Parathyroid adenoma (tissue), 2 donors: ENCODE measurements around the gene GID8.

Experiments
- H2AFZ ChIP-seq: fragments of 300-600 bp; sonication (generic); one replicate; pipeline ENCODE4 v1.7.0; 2017; ENCODE audit warnings: antibody characterized with exemption, mild to moderate bottlenecking
- H3K27ac ChIP-seq: fragments of 300-600 bp; sonication (generic); one replicate; pipeline ENCODE4 v1.7.0; 2017
- H3K27me3 ChIP-seq: fragments of 300-600 bp; sonication (generic); one replicate; pipeline ENCODE4 v1.7.0; 2017; ENCODE audit warnings: low read length; ENCODE audit not compliant: control insufficient read depth, insufficient read depth
- H3K36me3 ChIP-seq: fragments of 300-600 bp; sonication (generic); one replicate; pipeline ENCODE4 v1.7.0; 2017; ENCODE audit warnings: low read length; ENCODE audit not compliant: control insufficient read depth, insufficient read depth
- H3K4me1 ChIP-seq: fragments of 300-600 bp; sonication (generic); one replicate; pipeline ENCODE4 v1.7.0; 2017; ENCODE audit warnings: control low read depth
- H3K4me2 ChIP-seq: fragments of 300-600 bp; sonication (generic); one replicate; pipeline ENCODE4 v1.7.0; 2017; ENCODE audit warnings: low read length
- H3K4me3 ChIP-seq: fragments of 300-600 bp; sonication (generic); one replicate; pipeline ENCODE4 v1.7.0; 2017; ENCODE audit warnings: low read depth, low read length
- H3K79me2 ChIP-seq: fragments of 300-600 bp; sonication (generic); one replicate; pipeline ENCODE4 v1.7.0; 2017; ENCODE audit warnings: control low read depth
- H3K9ac ChIP-seq: fragments of 300-600 bp; sonication (generic); one replicate; pipeline ENCODE4 v1.7.0; 2017; ENCODE audit warnings: mild to moderate bottlenecking
- H3K9me3 ChIP-seq: fragments of 300-600 bp; sonication (generic); one replicate; pipeline ENCODE4 v1.7.0; 2017; ENCODE audit warnings: low read length; ENCODE audit not compliant: control insufficient read depth
- TF ChIP-seq, protein P1 (sequence below): fragments of 300-600 bp; sonication (generic); IDR thresholded peaks from one replicate; pipeline ENCODE4 v1.7.0; 2017; ENCODE audit warnings: antibody characterized with exemption, mild to moderate bottlenecking
- donor health status: primary hyperparathyroidism.

Gene GID8

DNA sequence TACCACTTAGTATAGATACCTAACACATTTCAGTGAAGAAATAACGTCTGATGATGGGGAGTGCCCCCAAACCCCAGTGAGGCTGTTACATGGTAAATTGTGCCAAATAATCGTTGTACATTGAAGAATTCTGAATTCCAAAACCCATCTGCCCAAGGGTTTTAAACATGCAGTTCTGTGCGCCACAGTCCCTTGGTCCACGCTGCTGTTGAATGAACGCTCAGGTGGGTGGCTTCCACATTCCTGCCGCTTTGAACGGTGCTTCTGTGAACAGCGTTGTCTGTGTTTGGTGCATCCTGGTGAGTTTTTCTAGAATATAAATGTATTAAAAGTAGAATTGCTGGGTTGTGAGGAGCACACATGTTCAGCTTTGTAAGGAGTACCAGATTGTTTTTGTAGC lies 2.9 kb downstream of the GID8 start:
- Histone ChIP-seq H2AFZ (no peak overlapping the region), H3K4me2 (no peak overlapping the region), H3K36me3 (no peaks in the 10 kb centered on the region), H3K27ac (no peak overlapping the region), H3K4me1 (peaks cover 8% of the 10 kb centered on the region), H3K9ac (no peak overlapping the region), H3K4me3 (no peak overlapping the region), H3K27me3 (no peaks in the 10 kb centered on the region), H3K79me2 (peaks cover 54% of the 10 kb centered on the region), H3K9me3 (no peaks in the 10 kb centered on the region)
- TF ChIP-seq, protein P1, sequence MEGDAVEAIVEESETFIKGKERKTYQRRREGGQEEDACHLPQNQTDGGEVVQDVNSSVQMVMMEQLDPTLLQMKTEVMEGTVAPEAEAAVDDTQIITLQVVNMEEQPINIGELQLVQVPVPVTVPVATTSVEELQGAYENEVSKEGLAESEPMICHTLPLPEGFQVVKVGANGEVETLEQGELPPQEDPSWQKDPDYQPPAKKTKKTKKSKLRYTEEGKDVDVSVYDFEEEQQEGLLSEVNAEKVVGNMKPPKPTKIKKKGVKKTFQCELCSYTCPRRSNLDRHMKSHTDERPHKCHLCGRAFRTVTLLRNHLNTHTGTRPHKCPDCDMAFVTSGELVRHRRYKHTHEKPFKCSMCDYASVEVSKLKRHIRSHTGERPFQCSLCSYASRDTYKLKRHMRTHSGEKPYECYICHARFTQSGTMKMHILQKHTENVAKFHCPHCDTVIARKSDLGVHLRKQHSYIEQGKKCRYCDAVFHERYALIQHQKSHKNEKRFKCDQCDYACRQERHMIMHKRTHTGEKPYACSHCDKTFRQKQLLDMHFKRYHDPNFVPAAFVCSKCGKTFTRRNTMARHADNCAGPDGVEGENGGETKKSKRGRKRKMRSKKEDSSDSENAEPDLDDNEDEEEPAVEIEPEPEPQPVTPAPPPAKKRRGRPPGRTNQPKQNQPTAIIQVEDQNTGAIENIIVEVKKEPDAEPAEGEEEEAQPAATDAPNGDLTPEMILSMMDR = no peak

DNA sequence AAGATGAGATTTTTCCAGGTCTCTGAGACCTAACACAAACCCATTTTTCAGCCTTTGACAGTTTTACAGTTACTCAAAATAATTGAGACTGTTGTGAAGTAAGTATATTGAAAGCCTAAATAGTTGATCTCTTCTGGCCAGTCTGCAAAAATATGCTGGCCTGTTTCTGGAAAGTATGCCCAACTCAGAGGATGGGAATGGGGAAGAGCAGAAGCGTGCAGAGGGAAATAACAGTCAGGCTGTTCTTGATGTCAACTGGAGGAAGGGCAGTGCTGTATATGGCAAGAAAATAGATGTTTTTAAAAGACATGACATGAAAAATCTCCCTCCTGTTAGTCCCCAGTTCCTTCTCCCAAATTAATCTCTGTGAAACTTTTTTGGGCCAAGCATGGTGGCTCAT lies 3.8 kb downstream of the GID8 start:
- peaks cover 4% of the 10 kb centered on the region for H3K4me1 ChIP-seq
- no peak overlapping the region for H3K4me3 ChIP-seq

DNA sequence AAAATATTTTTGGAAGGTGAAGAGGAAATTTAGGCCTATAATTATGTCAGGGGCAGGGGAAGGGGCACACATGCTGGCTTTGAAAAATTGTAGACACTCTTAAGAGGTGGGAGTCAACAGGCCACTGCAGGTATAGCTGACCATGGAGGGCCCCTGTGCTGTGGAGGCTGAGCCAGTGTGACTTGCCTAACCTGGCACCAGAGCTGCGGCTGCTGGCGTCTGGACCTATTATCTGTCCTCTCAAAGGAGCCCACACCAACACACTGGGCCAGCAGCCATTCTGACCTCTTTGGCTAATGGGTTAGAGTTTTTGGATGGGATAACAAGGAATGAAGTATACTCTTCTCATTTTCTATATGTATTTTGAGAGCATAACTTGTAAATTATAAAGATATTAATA lies 4.5 kb downstream of the GID8 start:
- Histone ChIP-seq H3K9ac (no peak overlapping the region), H3K27me3 (no peaks in the 10 kb centered on the region), H3K4me2 (no peak overlapping the region), H3K79me2 (peaks cover 38% of the 10 kb centered on the region), H3K4me3 (no peak overlapping the region), H3K4me1 (peaks cover 4% of the 10 kb centered on the region), H3K9me3 (no peaks in the 10 kb centered on the region), H3K27ac (no peak overlapping the region), H2AFZ (no peak overlapping the region), H3K36me3 (no peaks in the 10 kb centered on the region)
- TF ChIP-seq, protein P1 = no peak

More for the DNA sequence above, 3.8 kb downstream of the GID8 start:
- Histone ChIP-seq H3K9ac (no peak overlapping the region), H3K4me2 (no peak overlapping the region), H3K36me3 (no peaks in the 10 kb centered on the region), H2AFZ (no peak overlapping the region), H3K27ac (no peak overlapping the region), H3K79me2 (peaks cover 44% of the 10 kb centered on the region), H3K27me3 (no peaks in the 10 kb centered on the region), H3K9me3 (no peaks in the 10 kb centered on the region)
- TF ChIP-seq, protein P1 = no peak

DNA sequence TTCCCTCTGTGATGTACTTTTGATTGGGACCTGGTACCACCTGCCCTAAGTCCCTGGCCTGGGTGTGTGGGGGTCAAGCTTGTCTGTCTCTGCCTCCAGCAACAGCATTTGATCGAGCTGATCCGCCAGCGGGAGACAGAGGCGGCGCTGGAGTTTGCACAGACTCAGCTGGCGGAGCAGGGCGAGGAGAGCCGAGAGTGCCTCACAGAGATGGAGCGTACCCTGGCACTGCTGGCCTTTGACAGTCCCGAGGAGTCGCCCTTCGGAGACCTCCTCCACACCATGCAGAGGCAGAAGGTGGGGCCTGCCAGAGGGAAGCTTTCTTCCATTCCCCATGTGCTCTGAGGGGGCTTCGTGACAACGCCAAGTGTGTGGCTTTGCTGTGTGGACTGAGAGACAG lies 5.4 kb downstream of the GID8 start:
- Histone ChIP-seq H3K36me3 (no peaks in the 10 kb centered on the region), H3K4me1 (peaks cover 4% of the 10 kb centered on the region)

DNA sequence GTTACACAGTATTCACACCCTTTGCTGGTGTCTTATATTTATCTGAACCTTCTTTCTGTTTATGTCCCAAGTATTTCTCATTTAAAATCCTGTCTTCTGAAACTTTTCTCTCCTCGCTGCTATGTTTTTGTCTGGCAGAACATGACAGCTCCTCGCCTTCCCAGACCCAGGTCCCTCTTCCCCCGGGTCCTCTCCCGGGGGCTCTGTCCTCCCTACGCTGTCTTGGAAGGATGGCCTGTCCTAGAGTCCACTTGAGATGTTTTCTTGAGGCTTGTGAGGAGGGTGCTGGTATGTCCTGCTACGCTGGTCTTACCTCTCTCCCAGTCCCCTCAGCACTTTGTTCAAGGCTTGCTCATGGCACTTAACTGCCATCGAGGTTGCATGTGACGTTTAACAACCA lies 6.2 kb downstream of the GID8 start:
- TF ChIP-seq, protein P1 = no peak
- Histone ChIP-seq H3K4me2 (no peak overlapping the region), H3K27ac (no peak overlapping the region), H3K4me3 (no peak overlapping the region), H3K27me3 (no peaks in the 10 kb centered on the region), H3K36me3 (no peaks in the 10 kb centered on the region), H3K79me2 (peaks cover 35% of the 10 kb centered on the region), H3K4me1 (peaks cover 4% of the 10 kb centered on the region), H2AFZ (no peak overlapping the region), H3K9me3 (no peaks in the 10 kb centered on the region), H3K9ac (no peak overlapping the region)

More for the DNA sequence above, 5.4 kb downstream of the GID8 start:
- H2AFZ ChIP-seq = no peak overlapping the region
- H3K4me2 ChIP-seq = no peak overlapping the region
- peaks cover 35% of the 10 kb centered on the region for H3K79me2 ChIP-seq
- H3K9me3 ChIP-seq = no peaks in the 10 kb centered on the region
- H3K4me3 ChIP-seq = no peak overlapping the region
- H3K9ac ChIP-seq = no peak overlapping the region
- TF ChIP-seq, protein P1 = no peak
- no peaks in the 10 kb centered on the region for H3K27me3 ChIP-seq
- H3K27ac ChIP-seq = no peak overlapping the region
